Endothelial cell of coronary artery (primary cell): ENCODE results near the gene KRTAP6-2. TPM values are rescaled to one million over a fixed set of nuclear protein-coding genes. Genes with fewer than 3 reads are reported as not detected.

Experiments
- total RNA-seq: library from RNA; depleted of rRNA; stranded (reverse); fragments of >200 nt; gene quantifications from 2 replicates; pipeline ENCODE4 v1.2.3, GENCODE V29; 2014

KRTAP6-2 gene, protein sequence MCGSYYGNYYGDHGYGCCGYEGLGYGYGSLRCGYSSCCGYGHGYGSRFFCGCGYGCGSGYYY
- not detected in 2 replicates for total RNA-seq

GRCh38 chr21:30598802-30599201 lies at the start of gene KRTAP6-2:
Gene KRTAP6-2 (minus strand): TSS chr21:30598902. CDS start chr21:30598874, 28 bp downstream.

DNA sequence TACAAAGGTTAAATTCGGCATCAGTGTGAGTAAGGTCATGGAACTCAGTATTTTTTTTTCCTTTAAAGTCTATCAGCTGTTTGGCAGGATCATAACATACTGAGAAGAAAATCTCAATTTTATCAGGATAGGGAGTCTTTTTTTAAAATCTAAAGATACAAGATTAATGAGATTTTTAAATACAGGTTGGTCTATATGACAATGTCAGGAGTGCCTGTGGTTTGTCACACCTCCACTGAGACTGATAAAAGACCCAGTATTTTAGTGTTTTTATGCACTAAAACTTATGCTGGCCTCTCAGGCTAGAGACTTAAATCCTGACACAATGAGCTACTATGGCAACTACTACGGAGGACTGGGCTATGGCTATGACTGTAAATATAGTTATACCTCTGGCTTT lies 43.9 kb upstream of the KRTAP6-2 start, which contains the start of gene KRTAP20-3:
KRTAP20-3 (plus strand) TSS at position 301 of the 400 bp plus-strand sequence.

DNA sequence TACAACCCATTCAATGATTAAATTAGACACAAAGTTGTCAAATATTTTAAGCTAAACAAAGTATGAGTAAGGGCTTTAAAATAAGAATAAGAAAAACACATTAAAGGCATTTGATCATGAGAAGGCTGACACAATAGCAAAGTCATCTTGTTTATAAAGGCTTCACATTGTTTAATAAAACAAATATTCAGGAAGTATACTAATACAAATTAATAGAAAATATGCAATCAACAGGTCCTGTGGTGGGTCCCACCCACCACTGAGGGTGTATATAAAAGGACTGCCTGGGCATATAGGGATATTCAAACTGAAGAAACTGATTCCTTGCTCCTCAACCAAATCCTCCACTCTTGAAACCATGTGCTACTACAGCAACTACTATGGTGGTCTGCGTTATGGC lies 36.2 kb upstream of the KRTAP6-2 start, which contains the start of gene KRTAP20-2:
KRTAP20-2 (plus strand) TSS at position 301 of the 400 bp plus-strand sequence; CDS start at position 359, 58 bp downstream.

GRCh38 chr21:30620522-30620921 lies 21.8 kb upstream of the KRTAP6-2 start, which contains the start of gene KRTAP20-4:
Gene KRTAP20-4 (plus strand): TSS chr21:30620627.

DNA sequence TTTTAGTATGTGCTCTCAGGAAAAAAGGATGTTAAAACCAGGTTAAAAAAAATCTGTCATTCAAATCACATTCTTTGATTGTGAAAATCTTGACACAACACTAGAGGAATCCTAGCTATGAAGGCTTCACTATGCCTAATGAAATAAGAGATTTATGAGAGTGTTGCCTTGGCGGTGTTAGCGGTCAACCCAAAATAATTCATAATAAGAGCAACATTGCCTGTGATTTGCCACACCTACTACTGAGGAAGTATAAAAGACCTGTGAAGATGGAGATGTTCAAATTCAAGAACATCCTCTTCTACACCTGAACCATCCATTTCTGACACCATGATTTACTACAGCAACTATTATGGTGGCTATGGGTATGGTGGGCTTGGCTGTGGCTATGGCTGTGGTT lies 17.4 kb upstream of the KRTAP6-2 start, which contains the start of gene KRTAP20-1:
KRTAP20-1 (plus strand) TSS at position 301 of the 400 bp plus-strand sequence; CDS start at position 331, 30 bp downstream.

DNA sequence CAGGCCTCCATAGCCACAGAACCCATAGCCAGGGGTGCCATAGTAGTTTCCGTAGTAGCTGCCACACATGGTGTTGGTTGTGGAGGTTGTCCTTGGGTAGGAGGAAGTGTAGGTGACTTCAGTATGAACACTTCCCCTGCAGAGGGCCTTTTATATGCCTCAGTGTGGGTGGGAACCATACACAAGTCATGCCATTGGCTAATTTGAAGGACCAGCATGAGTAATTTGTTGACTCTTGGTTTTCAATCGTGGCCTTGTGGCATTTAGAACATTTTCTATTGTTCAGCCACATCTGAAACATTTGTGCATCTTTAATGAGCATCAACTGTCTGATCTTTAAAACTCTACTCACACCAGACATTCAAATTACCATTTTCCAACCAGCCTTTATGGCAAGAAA lies 15.1 kb upstream of the KRTAP6-2 start, which contains the start of gene KRTAP6-1:
KRTAP6-1 (minus strand) TSS at position 95 of the 400 bp plus-strand sequence; CDS start at position 69, 26 bp downstream.

GRCh38 chr21:30600787-30601186 lies 2.1 kb upstream of the KRTAP6-2 start, which contains the start of gene KRTAP22-1:
Gene KRTAP22-1 (plus strand): TSS chr21:30601087.

DNA sequence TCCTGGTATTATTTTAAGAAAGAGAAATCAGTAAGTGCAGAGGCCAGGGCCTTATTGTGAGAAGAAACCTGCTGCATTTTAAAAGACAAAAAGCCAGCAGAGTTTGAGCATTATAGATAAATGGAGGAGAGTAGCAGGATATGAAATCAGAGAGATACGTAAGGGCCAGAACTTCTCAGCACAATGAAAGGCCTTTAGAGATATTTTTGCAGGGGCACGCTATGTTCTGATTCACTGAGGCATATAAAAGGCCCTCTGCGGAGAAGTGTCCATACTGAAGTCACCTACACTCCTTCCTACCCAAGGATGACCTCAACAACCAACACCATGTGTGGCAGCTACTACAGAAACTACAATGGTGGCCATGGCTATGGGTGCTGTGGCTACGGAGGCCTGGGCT lies 6.6 kb downstream of the KRTAP6-2 start, which contains the start of gene KRTAP6-3:
KRTAP6-3 (plus strand) TSS at position 301 of the 400 bp plus-strand sequence; CDS start at position 307, 6 bp downstream.

DNA sequence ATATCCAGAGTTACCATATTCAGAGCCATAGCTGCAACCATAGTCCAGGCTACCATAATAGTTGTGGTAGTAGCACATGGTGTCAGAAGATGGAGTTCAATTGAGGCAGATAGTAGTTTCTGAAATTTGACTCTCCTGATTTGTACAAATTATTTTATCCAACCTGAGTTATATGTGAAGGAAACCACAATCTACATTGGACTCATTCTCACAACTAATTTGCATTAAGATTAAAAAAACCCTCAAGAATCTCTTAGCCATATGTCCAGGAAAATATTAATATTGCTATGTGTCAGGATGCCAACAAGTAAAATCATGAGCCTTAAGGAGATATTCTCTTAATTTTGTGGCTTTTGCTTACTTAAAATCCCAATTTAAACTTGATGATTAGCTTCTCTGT lies 8.4 kb downstream of the KRTAP6-2 start, which contains the start of gene KRTAP22-2:
KRTAP22-2 (minus strand) TSS at position 101 of the 400 bp plus-strand sequence.

GRCh38 chr21:30561264-30561895 lies 37.3 kb downstream of the KRTAP6-2 start, which contains the start of gene KRTAP19-7:
Gene KRTAP19-7 (minus strand): TSS chr21:30561314. CDS start chr21:30561289, 25 bp downstream.

Other genes starting within 250 kb of the KRTAP6-2 start
- gene KRTAP13-2, start 226.6 kb downstream of the KRTAP6-2 start, total RNA-seq, result not detected in 2 replicates
- not detected in 2 replicates for gene KRTAP13-1, start 202.9 kb downstream of the KRTAP6-2 start, total RNA-seq
- gene KRTAP13-3, start 173.0 kb downstream of the KRTAP6-2 start, total RNA-seq, result not detected in 2 replicates
- gene KRTAP13-4, start 168.7 kb downstream of the KRTAP6-2 start, total RNA-seq, result not detected in 2 replicates
- not detected in 2 replicates for gene KRTAP15-1, start 158.6 kb downstream of the KRTAP6-2 start, total RNA-seq
- gene KRTAP19-1, start 118.5 kb downstream of the KRTAP6-2 start, total RNA-seq, result not detected in 2 replicates
- gene KRTAP19-2, start 111.5 kb downstream of the KRTAP6-2 start, total RNA-seq, result not detected in 2 replicates
- gene KRTAP19-3, start 106.9 kb downstream of the KRTAP6-2 start, total RNA-seq, result not detected in 2 replicates
- not detected in 2 replicates for gene KRTAP19-4, start 101.7 kb downstream of the KRTAP6-2 start, total RNA-seq
- not detected in 2 replicates for gene KRTAP19-5, start 96.8 kb downstream of the KRTAP6-2 start, total RNA-seq
- not detected in 2 replicates for gene KRTAP19-6, start 57.0 kb downstream of the KRTAP6-2 start, total RNA-seq
- gene KRTAP19-7, start 37.6 kb downstream of the KRTAP6-2 start, total RNA-seq, result not detected in 2 replicates
- gene KRTAP22-2, start 8.5 kb downstream of the KRTAP6-2 start, total RNA-seq, result not detected in 2 replicates
- gene KRTAP6-3, start 6.5 kb downstream of the KRTAP6-2 start, total RNA-seq, result not detected in 2 replicates
- gene KRTAP22-1, start 2.2 kb upstream of the KRTAP6-2 start, total RNA-seq, result not detected in 2 replicates
- gene KRTAP6-1, start 15.0 kb upstream of the KRTAP6-2 start, total RNA-seq, result not detected in 2 replicates
- not detected in 2 replicates for gene KRTAP20-1, start 17.5 kb upstream of the KRTAP6-2 start, total RNA-seq
- gene KRTAP20-4, start 21.7 kb upstream of the KRTAP6-2 start, total RNA-seq, result not detected in 2 replicates
- not detected in 2 replicates for gene KRTAP20-2, start 36.3 kb upstream of the KRTAP6-2 start, total RNA-seq
- not detected in 2 replicates for gene KRTAP20-3, start 44.0 kb upstream of the KRTAP6-2 start, total RNA-seq
- gene KRTAP21-3, start 119.9 kb upstream of the KRTAP6-2 start, total RNA-seq, result not detected in 2 replicates
- gene KRTAP21-2, start 148.4 kb upstream of the KRTAP6-2 start, total RNA-seq, result not detected in 2 replicates
- not detected in 2 replicates for gene KRTAP21-1, start 156.5 kb upstream of the KRTAP6-2 start, total RNA-seq
- not detected in 2 replicates for gene KRTAP8-1, start 214.4 kb upstream of the KRTAP6-2 start, total RNA-seq
- gene KRTAP7-1, start 230.9 kb upstream of the KRTAP6-2 start, total RNA-seq, result not detected in 2 replicates